Cardiac muscle cell (in vitro differentiated cells and primary cell): ENCODE measurements around the gene HEY2. TPM values are rescaled to one million over a fixed set of nuclear protein-coding genes. Genes with fewer than 3 reads are reported as not detected.

ENCODE experiments used
- DNase-seq, 2 donors: peaks; one replicate each; pipeline versions ENCODE4 v3.0.0 to v3.0.0-alpha.2; 2010 to 2017; ENCODE audit warnings: low read depth in 1 of 2, low spot score in 1 of 2
- H3K27ac ChIP-seq: fragments of 200-600 bp; sonication (generic); 2 replicates; pipeline ENCODE4 v1.5.1; 2016
- H3K27me3 ChIP-seq: fragments of 200-600 bp; sonication (generic); 2 replicates; pipeline ENCODE4 v1.6.0; 2016; ENCODE audit warnings: control low read depth
- H3K36me3 ChIP-seq: fragments of 200-600 bp; sonication (generic); 2 replicates; pipeline ENCODE4 v1.5.1; 2016; ENCODE audit warnings: control low read depth
- H3K4me1 ChIP-seq: fragments of 200-600 bp; sonication (generic); 2 replicates; pipeline ENCODE4 v1.8.1; 2017; ENCODE audit warnings: low read depth, mild to moderate bottlenecking, mixed run types
- H3K4me3 ChIP-seq: fragments of 200-600 bp; sonication (generic); 2 replicates; pipeline ENCODE4 v1.5.1; 2016; ENCODE audit warnings: mild to moderate bottlenecking
- H3K9me3 ChIP-seq: fragments of 200-600 bp; sonication (generic); 2 replicates; pipeline ENCODE4 v1.5.1; 2017; ENCODE audit warnings: low read depth, mild to moderate bottlenecking, control low read depth
- polyA plus RNA-seq: library from polyadenylated mRNA; unstranded; fragments of >200 nt; fragmentation: Nextera tagmentation; extraction: Ambion mirVana; gene quantifications from 2 replicates; pipeline ENCODE4 v1.2.1, GENCODE V29; 2016
- total RNA-seq: library from RNA; depleted of rRNA; stranded (reverse); fragments of >200 nt; gene quantifications from 2 replicates; pipeline ENCODE4 v1.2.3, GENCODE V29; 2016
- TF ChIP-seq, protein P1 (sequence below): IDR thresholded peaks from 2 replicates; pipeline ENCODE4 v1.5.1; 2012; ENCODE audit warnings: low read depth, mild to moderate bottlenecking, low read length

Gene HEY2
- total and polyA plus RNA-seq, 2 experiments from 2014 or later = 54.1 to 73.8 TPM

DNA sequence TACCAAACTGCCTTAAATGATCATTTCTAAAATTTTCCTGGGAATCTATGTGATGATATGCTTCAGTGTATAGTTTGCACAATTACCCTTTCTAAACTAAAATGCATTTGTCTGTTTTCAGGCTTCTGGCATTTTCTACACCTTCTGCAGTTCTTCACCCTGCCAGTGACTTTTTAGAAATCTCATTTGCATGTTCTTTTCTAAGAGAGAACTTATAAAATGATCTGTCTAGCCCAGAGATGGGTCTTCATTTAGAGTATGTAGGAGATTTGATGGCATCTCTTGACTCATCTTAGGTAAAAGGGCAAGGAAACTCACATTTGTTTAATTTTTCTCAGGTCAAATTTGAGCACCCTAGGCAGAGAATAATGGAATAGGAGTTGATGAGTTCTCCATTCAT lies 59.2 kb downstream of the HEY2 start:
- H3K36me3 ChIP-seq = no peaks in the 10 kb centered on the region
- no peaks in the 10 kb centered on the region for H3K4me1 ChIP-seq
- no peaks in the 10 kb centered on the region for H3K27me3 ChIP-seq
- no peak overlapping the region for H3K27ac ChIP-seq
- no peak overlapping the region for H3K4me3 ChIP-seq
- TF ChIP-seq, protein P1, sequence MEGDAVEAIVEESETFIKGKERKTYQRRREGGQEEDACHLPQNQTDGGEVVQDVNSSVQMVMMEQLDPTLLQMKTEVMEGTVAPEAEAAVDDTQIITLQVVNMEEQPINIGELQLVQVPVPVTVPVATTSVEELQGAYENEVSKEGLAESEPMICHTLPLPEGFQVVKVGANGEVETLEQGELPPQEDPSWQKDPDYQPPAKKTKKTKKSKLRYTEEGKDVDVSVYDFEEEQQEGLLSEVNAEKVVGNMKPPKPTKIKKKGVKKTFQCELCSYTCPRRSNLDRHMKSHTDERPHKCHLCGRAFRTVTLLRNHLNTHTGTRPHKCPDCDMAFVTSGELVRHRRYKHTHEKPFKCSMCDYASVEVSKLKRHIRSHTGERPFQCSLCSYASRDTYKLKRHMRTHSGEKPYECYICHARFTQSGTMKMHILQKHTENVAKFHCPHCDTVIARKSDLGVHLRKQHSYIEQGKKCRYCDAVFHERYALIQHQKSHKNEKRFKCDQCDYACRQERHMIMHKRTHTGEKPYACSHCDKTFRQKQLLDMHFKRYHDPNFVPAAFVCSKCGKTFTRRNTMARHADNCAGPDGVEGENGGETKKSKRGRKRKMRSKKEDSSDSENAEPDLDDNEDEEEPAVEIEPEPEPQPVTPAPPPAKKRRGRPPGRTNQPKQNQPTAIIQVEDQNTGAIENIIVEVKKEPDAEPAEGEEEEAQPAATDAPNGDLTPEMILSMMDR = no peak
- H3K9me3 ChIP-seq = no peaks in the 10 kb centered on the region
- no peak for DNase-seq

DNA sequence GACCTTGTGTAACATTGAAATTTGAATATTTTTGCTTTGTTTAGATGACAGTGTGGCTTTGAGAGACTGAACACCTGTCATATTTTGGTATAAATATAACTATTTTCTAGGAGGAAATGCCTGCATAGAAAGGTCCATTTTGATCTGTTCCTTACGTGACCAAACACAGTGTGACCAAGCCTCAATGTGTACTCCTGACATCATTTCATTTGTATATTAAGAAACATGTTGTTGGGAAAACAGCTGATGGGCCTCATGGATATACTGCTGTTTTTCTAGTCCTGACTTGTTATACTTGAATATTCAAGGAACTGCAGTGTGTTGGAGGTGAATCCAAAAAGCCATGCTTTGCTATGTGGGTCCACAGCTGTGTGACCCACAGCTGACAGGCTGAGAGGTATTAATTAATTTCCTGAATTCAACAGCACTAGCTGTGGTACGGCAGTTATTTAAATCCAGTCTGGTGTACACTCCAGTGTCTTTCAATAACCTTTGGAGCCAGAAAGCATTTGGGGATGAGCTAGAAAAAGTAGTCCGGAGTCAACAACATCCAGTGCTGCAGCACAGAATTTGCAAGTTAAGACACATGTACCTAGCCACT lies 60.2 kb downstream of the HEY2 start:
- H3K4me3 ChIP-seq = no peak overlapping the region
- DNase-seq = no peak

DNA sequence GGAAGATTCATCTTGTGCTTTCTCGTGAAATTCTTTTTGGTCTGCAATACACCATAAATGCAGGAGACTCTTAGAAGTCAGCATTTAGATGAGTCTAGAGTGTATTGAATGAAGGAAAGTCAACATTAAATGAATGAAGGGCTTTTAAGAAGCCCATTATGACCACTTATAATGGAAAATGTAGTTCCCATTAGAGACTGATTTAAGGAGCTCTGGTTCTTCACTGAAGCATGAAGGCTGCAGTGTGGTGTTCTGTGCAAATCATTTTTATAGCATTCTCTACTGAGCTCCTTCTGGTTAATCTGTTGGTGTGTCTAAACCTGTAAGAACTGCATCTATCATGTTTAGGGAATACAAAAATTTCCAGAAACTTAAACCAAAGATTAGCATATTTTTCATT lies 61.0 kb downstream of the HEY2 start:
- Histone ChIP-seq H3K4me3 (no peak overlapping the region), H3K27me3 (no peaks in the 10 kb centered on the region), H3K4me1 (peaks cover 8% of the 10 kb centered on the region), H3K36me3 (no peaks in the 10 kb centered on the region), H3K9me3 (no peaks in the 10 kb centered on the region), H3K27ac (no peak overlapping the region)
- no peak for DNase-seq
- TF ChIP-seq, protein P1 = no peak

More for the DNA sequence above, 60.2 kb downstream of the HEY2 start:
- Histone ChIP-seq H3K27ac (no peak overlapping the region), H3K9me3 (no peaks in the 10 kb centered on the region), H3K27me3 (no peaks in the 10 kb centered on the region), H3K36me3 (no peaks in the 10 kb centered on the region), H3K4me1 (peaks cover 2% of the 10 kb centered on the region)
- TF ChIP-seq, protein P1 = no peak

Other genes starting within 250 kb of the HEY2 start
- gene NCOA7, start 41.3 kb downstream of the HEY2 start, total RNA-seq = 4.2 and 5.2 TPM in 2 replicates
- 5.3 and 5.8 TPM in 2 replicates for gene NCOA7, start 41.3 kb downstream of the HEY2 start, polyA plus RNA-seq
- gene HINT3, start 207.1 kb downstream of the HEY2 start, total RNA-seq = 34.5 and 43.3 TPM in 2 replicates
- gene HINT3, start 207.1 kb downstream of the HEY2 start, polyA plus RNA-seq = 30.8 and 35.2 TPM in 2 replicates
- 30.8 and 68.6 TPM in 2 replicates for gene TRMT11, start 236.9 kb downstream of the HEY2 start, total RNA-seq
- 46.5 and 67.6 TPM in 2 replicates for gene TRMT11, start 236.9 kb downstream of the HEY2 start, polyA plus RNA-seq